ENCODE results near the gene HOXA2. TPM values are rescaled to one million over a fixed set of nuclear protein-coding genes. Genes with fewer than 3 reads are reported as not detected.

The HOXA2 gene
- polyA plus RNA-seq, 3 donors from 2014 or later: not detected

DNA sequence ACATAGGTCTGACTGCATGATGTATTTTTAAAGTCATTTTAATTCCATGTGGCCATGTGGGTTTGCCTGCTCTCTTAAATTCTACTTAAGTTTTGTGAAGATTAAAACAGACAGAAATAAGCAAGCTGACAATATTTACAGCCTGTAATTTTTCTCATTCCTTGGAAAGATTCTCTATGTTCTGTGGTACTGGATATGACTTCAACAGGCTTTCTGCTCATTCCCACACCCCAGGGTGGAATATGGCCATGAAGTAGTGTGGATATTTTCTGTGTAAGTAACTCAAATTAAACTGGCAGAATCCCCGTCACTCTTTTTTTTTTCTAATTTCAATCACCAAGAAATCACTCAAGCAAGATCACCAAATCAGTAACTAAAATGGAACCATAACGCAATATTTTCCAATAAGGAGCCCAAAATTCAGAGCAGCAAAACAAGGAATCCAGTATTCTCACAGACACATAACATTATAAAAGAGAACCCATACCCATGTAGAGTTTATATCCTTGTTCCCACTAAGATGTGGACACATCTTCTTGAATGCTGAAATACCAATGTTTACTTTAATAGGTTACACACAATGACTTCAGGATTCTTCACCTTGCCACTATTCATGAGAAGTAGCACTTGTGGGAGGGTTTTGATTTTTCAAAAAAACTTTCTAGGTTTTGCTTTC lies 35.3 kb upstream of the HOXA2 start:
- H3K4me1 Mint-ChIP-seq: peaks cover 1 to 22% of the 10 kb centered on the region in 2 donors
- H3K36me3 Mint-ChIP-seq: peaks cover 0 to 9% (median 0%) of the 10 kb centered on the region in 3 donors
- H3K4me3 Mint-ChIP-seq: no peak overlapping the region
- peaks cover 10 to 17% (median 14%) of the 10 kb centered on the region in 3 donors for H3K27me3 Mint-ChIP-seq (ENCODE audit: low read depth in 3 of 3)
- H3K27ac Mint-ChIP-seq: no peak overlapping the region
- DNase-seq: no peak
- H3K9me3 Mint-ChIP-seq: no peaks in the 10 kb centered on the region

DNA sequence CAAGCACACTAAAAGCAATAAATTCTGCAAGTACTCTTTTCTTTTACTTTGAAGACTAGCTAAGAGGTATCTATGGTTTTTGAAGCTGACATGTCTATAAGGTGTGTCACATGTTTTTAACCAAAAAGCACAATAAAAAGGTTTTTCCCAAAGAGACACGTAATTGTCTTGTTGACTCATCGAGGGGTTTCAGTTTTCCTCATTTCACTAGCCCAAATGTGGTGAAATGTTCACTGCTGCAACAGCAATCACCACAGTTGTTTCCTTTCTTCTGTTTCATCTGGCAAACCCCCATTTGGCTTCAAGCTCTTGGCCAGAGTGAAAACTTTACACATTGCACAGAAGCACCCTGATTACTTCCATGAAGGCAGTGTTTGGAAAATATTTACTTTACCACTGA lies 31.9 kb upstream of the HOXA2 start:
- Mint-ChIP-seq H3K4me3 (no peak overlapping the region), H3K27me3 (ENCODE audit: low read depth in 3 of 3) (peaks cover 10 to 19% (median 12%) of the 10 kb centered on the region in 3 donors), H3K9me3 (no peaks in the 10 kb centered on the region), H3K36me3 (peaks cover 0 to 3% (median 0%) of the 10 kb centered on the region in 3 donors), H3K27ac (no peak overlapping the region), H3K4me1 (peaks cover 6 to 28% of the 10 kb centered on the region in 2 donors)
- no peak for DNase-seq

DNA sequence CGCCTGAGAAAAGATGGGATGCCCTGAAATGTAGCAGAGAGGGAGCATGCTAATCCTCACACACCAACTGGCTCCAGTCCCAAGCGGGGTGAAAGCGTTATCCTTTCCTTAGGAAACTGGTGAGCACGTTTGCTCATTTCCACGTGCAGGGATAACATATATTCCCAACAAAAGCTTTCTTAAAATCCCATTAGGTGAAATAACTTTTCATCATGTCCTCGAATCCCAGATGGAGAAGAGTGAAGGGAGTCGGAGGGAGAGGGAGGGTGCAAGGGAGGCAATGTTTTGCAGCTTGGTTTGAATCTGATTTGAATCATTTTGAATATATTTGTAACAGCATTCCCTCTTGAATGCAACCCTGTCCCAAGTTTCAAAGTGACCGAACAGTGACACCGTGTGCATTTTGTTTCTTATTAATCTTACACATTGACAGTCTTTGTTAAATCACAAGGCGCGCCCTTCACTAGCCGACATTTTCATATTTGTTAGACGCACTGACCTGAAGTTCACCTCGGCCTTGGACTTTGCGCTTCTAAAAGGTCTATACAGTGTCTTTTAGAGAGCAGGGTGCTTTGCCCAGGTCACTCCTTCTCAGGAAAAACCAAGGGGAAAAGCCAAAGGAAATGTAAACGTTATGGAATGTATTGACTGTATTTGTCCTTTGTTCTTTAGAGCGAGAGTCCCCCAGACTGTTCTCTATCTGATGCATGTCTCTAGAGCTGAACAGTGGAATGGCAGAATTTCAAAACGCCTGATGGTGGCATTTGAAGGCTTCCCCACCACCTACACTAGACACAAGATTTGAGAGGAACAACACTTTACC lies 31.1 kb upstream of the HOXA2 start:
- no peak for DNase-seq
- no peak overlapping the region for H3K4me3 Mint-ChIP-seq
- no peaks in the 10 kb centered on the region for H3K36me3 Mint-ChIP-seq
- no peaks in the 10 kb centered on the region for H3K9me3 Mint-ChIP-seq
- H3K27ac Mint-ChIP-seq: no peak overlapping the region
- H3K4me1 Mint-ChIP-seq: peaks cover 6 to 28% of the 10 kb centered on the region in 2 donors
- peaks cover 10 to 17% (median 12%) of the 10 kb centered on the region in 3 donors for H3K27me3 Mint-ChIP-seq (ENCODE audit: low read depth in 3 of 3)

DNA sequence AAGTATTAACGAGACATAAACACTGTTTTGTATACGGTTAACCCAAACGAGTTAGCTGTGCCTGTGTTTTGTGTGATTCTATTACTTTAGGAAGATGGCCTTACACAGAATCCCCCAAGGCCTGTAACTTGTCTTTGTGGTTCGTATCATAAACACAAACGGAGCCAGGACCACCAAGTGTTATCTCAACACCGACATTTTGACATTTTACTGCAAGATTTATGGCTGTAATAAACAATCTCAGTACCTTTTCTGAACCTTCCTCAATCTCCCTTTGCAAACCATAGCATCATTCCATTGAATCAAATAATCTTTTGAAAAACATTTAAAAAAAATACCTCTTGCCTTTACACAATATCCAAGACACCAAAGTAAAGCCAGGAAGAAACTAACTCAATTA lies 30.5 kb upstream of the HOXA2 start:
- Mint-ChIP-seq H3K27ac (no peak overlapping the region), H3K36me3 (no peaks in the 10 kb centered on the region), H3K9me3 (no peaks in the 10 kb centered on the region), H3K4me3 (no peak overlapping the region), H3K4me1 (peaks cover 6 to 28% of the 10 kb centered on the region in 2 donors), H3K27me3 (ENCODE audit: low read depth in 3 of 3) (peaks cover 9 to 17% (median 12%) of the 10 kb centered on the region in 3 donors)
- DNase-seq: no peak

DNA sequence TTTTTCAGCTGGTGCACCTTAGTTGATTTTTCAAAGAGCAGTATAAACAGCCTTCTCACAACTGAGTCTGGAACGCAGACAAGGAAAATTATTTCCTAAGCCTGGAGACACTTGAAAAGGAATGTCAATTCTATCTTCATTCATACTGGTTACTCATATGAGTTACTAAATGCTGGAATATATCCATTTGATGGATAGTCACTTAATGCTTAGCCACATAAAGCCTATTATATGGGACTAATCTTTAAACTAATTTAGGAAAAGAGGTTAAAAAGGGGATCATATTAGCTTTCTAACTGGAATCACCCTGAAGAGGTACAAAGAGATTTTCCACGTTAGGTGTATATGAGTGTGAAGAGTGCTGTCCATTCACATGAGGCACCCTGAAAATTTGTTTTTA lies 29.7 kb upstream of the HOXA2 start:
- H3K4me1 Mint-ChIP-seq: peaks cover 6 to 25% of the 10 kb centered on the region in 2 donors
- peaks cover 7 to 16% (median 8%) of the 10 kb centered on the region in 3 donors for H3K27me3 Mint-ChIP-seq (ENCODE audit: low read depth in 3 of 3)
- H3K27ac Mint-ChIP-seq: peak overlapping the region in 2 of 6 donors; percentile 57 to 62
- no peaks in the 10 kb centered on the region for H3K9me3 Mint-ChIP-seq
- DNase-seq: no peak
- peak overlapping the region in 2 of 5 donors; percentile 54 to 81 for H3K4me3 Mint-ChIP-seq
- H3K36me3 Mint-ChIP-seq: no peaks in the 10 kb centered on the region

DNA sequence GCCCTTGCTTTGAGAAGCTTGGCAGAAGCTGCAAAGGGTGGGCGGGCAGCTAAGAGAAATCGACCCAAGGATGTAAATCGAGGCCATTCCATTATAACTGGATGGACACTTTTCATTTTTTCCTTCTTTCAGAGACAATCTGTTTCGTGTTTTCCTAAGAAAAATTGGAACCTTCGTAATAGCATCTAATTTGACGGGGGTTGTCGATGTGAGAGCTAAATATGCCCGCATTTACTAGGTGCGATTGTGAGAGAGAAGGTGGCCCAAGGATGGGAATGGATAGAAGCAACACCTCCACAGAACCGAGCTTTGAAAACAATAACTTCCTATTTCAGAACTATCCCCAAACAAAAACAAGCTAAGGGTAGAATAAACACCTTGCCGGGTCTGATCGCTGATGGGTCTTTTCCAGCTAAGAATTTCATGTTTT lies 28.9 kb upstream of the HOXA2 start:
- DNase-seq: no peak
- Mint-ChIP-seq H3K36me3 (no peaks in the 10 kb centered on the region), H3K4me3 (peak overlapping the region; percentile 62 to 83 (median 80)), H3K9me3 (no peaks in the 10 kb centered on the region), H3K4me1 (peaks cover 6 to 21% of the 10 kb centered on the region in 2 donors), H3K27ac (peak overlapping the region in 3 of 6 donors; percentile 21 to 84 (median 53)), H3K27me3 (ENCODE audit: low read depth in 3 of 3) (peaks cover 5 to 12% (median 11%) of the 10 kb centered on the region in 3 donors)

DNA sequence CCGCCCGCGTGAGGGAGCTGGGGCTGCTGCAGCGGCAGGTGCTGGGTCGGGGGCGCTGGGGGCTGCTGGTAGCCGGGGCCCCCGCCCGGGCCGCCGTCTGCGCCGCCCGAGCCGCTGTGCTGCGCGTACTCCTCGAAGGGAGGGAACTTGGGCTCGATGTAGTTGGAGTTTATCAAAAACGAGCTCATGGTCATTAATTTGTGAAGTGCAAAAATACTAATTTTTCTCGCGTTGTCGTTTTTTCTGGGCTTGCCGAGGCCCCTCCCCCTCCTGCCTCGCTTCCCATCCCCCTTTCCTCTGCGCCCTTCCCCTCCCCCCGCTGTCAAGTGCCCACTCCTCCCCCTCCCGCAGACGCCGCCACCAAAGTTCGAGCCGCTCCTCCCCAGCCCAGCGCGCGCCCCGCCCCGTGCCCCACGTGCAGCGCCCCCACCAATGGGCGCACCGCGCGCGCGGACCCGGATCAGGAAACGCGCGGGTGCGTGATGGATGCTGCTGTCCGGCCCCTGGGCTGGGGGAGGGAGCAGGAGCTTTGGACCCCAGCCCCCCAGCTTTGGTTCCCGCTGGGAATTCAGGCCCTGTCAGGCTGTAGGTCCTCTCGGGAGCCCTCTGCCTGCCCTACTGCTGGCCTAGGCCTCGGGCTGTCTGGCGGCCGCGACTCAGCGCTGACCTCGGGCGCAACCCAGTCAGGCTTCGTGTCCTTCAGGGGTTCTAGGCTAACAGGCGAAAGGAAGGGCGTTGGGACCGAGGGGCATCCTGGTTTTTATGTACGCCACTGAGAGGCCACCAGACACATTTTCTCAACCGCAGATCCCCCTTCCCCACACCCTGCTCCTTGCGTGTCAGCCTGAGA lies 28.3 kb upstream of the HOXA2 start, which contains the start of gene HOXA4:
Gene HOXA4 (minus strand): TSS at position 218 of the 850 bp plus-strand sequence. CDS start 24 bp downstream, at position 194.
- Mint-ChIP-seq H3K36me3 (no peaks in the 10 kb centered on the region), H3K9me3 (no peaks in the 10 kb centered on the region), H3K4me1 (peaks cover 6 to 14% of the 10 kb centered on the region in 2 donors), H3K27me3 (ENCODE audit: low read depth in 3 of 3) (peaks cover 3 to 12% (median 11%) of the 10 kb centered on the region in 3 donors), H3K27ac (peak within 1 kb of the TSS in 4 of 6 donors; percentile 53 to 84 (median 64)), H3K4me3 (peak within 1 kb of the TSS; percentile 62 to 83 (median 80))
- DNase-seq: peak; percentile 74 to 90 (median 86)

DNA sequence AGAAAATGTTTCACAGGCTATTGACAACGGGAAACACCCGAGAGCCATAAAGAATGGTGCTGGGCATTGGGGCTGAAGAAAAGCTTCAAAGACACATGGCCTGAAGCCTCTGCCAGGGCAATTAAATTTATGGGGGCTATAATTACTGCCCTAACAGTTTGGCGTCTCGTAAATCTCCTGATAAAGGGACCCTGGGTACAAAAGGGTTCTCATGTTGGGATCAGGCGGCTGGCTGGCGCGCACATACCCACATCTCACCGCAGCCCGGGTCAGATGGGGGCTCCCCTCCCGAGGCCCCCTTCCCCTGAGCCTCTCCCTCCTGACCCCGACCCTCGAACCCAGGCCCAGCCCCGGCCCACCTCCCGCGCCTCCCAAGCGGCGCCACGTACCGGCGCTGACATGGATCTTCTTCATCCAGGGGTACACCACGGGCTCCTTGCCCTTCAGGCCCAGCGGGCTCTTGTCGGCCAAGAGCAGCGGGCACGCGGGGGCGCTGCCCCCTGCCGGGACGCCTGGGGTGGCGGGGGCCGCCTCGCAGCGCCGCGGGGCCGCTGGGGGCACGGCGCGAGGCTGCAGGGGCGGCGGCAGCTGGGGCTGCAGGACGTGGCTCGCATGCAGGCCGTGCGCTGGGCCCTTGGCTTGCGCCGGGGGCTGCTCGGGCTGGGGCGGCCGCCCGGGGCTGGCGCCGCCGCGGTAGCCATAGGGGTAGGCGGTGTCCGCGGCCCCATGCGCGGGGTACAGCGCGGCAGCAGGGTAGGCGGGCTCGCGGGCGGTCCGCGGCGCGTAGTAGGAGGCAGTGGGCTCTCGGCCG lies 27.5 kb upstream of the HOXA2 start:
- no peaks in the 10 kb centered on the region for H3K9me3 Mint-ChIP-seq
- peak; percentile 10 to 56 (median 39) for DNase-seq
- H3K4me1 Mint-ChIP-seq: peaks cover 6% of the 10 kb centered on the region in 2 donors
- H3K27me3 Mint-ChIP-seq (ENCODE audit: low read depth in 3 of 3): peaks cover 2 to 15% (median 11%) of the 10 kb centered on the region in 3 donors
- H3K4me3 Mint-ChIP-seq: peak overlapping the region; percentile 39 to 70 (median 56)
- H3K27ac Mint-ChIP-seq: peak overlapping the region in 1 of 6 donors; percentile 34
- peaks cover 0 to under 1% (median 0%) of the 10 kb centered on the region in 3 donors for H3K36me3 Mint-ChIP-seq

DNA sequence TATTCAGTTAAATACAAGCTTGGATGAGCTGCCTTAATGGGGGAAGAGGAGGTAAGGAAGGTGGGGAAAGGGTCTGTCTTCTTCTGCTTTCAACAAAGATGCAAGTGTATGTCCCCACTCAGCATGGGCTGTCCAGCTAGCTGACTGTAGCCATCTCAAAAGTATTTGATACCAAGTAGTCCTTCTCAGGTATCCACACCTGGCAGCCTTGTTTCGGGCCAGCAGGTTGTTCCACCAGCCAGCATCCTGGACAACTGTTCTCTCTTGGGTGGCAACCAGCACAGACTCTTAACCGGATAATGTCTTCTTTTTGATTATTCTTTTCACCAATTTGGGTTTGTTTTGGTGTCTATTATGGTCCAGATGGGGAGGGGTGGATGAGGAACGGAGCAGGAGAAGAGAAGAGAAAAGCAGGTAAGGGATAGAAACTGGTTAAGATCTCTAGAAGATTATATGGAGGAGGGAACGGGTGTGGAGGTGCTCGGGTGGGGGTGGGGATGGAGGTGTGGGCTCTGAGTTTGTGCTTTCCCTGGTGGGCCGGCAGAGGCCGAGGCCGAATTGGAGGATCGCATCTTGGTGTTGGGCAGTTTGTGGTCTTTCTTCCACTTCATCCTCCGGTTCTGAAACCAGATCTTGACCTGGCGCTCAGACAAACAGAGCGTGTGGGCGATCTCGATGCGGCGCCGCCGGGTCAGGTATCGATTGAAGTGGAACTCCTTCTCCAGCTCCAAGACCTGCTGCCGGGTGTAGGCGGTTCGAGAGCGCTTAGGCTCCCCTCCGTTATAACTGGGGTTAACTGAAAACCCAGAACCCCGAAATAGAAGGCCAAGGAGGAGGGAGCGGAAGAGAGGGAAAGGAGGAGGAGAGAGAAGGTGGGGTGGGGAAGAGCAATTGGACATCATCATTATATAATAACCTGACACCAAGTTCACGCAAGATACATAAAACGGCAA lies 26.6 kb upstream of the HOXA2 start:
- Mint-ChIP-seq H3K27ac (peak overlapping the region in 1 of 6 donors; percentile 34), H3K4me3 (peak overlapping the region; percentile 39 to 71 (median 56)), H3K9me3 (no peaks in the 10 kb centered on the region), H3K36me3 (peaks cover 0 to 7% (median 0%) of the 10 kb centered on the region in 3 donors), H3K4me1 (peaks cover 6% of the 10 kb centered on the region in 2 donors), H3K27me3 (ENCODE audit: low read depth in 3 of 3) (peaks cover 1 to 15% (median 11%) of the 10 kb centered on the region in 3 donors)
- DNase-seq: no peak

DNA sequence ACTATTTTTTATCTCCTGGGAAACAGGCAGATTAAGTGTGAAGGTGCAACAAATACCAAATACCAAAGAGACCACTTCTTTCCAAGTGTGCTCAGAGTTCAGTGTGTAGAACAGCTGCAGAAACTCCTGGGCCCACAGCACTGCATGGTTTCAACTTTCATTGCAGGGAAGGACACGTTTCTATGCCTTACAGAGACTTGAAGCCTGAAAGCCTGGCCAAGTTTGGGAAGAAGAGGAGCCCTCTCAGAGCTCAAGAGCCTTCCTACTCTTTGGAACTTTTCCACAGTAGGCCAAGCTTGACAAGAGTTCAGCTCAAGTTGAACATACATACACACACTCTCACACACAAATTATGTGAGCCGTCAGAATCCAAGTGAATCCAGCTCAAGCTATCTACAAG lies 25.6 kb upstream of the HOXA2 start:
- Mint-ChIP-seq H3K27me3 (ENCODE audit: low read depth in 3 of 3) (peaks cover 1 to 15% (median 13%) of the 10 kb centered on the region in 3 donors), H3K9me3 (no peaks in the 10 kb centered on the region), H3K4me1 (peaks cover 6% of the 10 kb centered on the region in 2 donors), H3K36me3 (peaks cover 0 to 7% (median 0%) of the 10 kb centered on the region in 3 donors), H3K27ac (no peak overlapping the region), H3K4me3 (peak overlapping the region in 1 of 5 donors; percentile 70)
- DNase-seq: no peak

DNA sequence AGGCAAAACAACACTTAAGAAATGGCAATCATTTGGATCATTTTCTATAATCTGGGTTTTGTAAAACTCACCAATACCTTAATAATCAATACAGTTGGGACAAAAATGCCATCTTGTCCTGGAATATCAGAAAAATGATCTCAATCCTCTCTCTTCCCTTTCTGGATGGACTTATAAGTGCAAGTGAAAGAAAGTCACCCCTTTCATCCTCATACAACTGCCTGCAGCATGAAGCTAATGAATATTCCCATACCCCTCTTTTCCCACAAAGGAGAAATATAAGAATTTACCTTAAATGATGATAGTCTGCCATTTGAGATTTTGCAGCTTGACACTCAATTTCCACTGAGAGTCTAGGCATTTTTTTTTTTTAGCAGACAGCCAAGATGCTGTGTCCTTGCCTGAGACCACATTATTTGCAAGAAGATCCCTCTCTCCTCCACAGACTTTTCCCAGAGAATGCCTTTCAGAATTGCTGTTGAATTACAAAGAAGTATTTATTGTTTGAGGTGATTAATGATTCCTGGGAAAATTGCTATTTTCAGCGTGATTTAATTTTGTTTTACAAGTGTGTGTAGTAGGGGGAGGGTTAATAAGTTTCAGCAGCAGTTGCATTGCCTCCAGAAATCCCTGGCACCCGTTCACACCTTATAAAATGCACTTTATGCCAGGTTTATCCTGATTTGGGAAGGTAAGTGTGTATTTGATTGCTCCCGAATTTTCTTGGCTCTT lies 24.3 kb upstream of the HOXA2 start:
- peaks cover 6% of the 10 kb centered on the region in 2 donors for H3K4me1 Mint-ChIP-seq
- H3K4me3 Mint-ChIP-seq: no peak overlapping the region
- DNase-seq: no peak
- H3K9me3 Mint-ChIP-seq: no peaks in the 10 kb centered on the region
- H3K27ac Mint-ChIP-seq: no peak overlapping the region
- H3K36me3 Mint-ChIP-seq: peaks cover 0 to 7% (median 1%) of the 10 kb centered on the region in 3 donors
- peaks cover 1 to 13% (median 12%) of the 10 kb centered on the region in 3 donors for H3K27me3 Mint-ChIP-seq (ENCODE audit: low read depth in 3 of 3)
